ENCODE results near the gene TMEM26. TPM values are rescaled to one million over a fixed set of nuclear protein-coding genes. Genes with fewer than 3 reads are reported as not detected.
"Not testable (repeated sequence)": the region's sequence is repeated elsewhere in the genome, so short reads cannot be mapped to it uniquely, and the experiment has no call there.

The TMEM26 gene
- polyA plus RNA-seq, 1 experiment, result 1.3 TPM

DNA sequence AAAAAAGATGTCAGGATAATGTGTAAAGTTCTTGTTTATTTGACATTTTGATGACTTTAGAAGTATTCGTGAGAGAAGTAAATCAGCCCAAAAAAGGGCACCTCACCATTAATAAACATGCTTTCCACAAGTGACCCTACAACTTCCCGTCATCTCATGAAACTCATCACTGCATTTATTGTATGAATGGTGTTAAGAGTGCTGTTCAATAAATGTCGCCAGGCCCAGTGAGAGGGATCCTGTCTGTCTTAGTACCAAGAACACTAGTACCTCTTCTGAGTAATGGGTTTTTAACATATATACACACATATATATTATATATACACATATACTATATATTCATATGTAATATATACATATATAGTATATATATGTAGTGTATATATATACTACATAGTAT, 61.9 kb downstream of the TMEM26 start:
- no peak for DNase-seq (ENCODE audit: low read depth)
- Histone ChIP-seq H3K4me3 (ENCODE audit: low read depth, low read length) (no peak overlapping the region), H3K36me3 (ENCODE audit: control insufficient read depth, insufficient read depth, low read length) (no peaks in the 10 kb centered on the region), H3K27me3 (ENCODE audit: control insufficient read depth, insufficient read depth, low read length) (no peaks in the 10 kb centered on the region)
- CTCF ChIA-PET, result no interaction called here
- POLR2A ChIA-PET, result no interaction called here
- TF ChIP-seq, protein P1, sequence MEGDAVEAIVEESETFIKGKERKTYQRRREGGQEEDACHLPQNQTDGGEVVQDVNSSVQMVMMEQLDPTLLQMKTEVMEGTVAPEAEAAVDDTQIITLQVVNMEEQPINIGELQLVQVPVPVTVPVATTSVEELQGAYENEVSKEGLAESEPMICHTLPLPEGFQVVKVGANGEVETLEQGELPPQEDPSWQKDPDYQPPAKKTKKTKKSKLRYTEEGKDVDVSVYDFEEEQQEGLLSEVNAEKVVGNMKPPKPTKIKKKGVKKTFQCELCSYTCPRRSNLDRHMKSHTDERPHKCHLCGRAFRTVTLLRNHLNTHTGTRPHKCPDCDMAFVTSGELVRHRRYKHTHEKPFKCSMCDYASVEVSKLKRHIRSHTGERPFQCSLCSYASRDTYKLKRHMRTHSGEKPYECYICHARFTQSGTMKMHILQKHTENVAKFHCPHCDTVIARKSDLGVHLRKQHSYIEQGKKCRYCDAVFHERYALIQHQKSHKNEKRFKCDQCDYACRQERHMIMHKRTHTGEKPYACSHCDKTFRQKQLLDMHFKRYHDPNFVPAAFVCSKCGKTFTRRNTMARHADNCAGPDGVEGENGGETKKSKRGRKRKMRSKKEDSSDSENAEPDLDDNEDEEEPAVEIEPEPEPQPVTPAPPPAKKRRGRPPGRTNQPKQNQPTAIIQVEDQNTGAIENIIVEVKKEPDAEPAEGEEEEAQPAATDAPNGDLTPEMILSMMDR (IDR thresholded peaks at IDR 0.05; ENCODE audit: insufficient read depth, low read depth, low read length), result no peak

DNA sequence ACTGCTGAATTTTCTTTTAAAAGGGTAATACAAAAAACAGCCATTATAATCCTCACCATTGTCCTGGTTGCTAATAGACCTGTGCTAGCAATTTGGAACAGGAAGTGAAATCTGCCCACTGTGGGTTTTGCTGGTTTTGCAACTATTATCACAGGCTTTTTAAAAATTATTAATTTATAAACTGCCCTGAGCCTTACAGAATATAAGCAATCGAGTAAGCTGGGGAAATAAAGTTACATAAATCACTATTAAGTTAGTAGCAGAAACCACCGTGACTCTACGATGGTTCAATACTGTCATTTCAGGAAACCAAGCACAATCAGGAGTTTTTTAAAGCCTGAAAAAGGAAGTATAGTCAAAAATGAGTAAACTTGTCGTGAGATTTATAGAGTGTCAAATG, 62.3 kb downstream of the TMEM26 start:
- Histone ChIP-seq H3K36me3 (ENCODE audit: control insufficient read depth, insufficient read depth, low read length) (no peaks in the 10 kb centered on the region), H3K4me3 (ENCODE audit: low read depth, low read length) (no peak overlapping the region), H3K27me3 (ENCODE audit: control insufficient read depth, insufficient read depth, low read length) (no peaks in the 10 kb centered on the region)
- DNase-seq (ENCODE audit: low read depth), result no peak
- TF ChIP-seq, protein P1 (IDR thresholded peaks at IDR 0.05; ENCODE audit: insufficient read depth, low read depth, low read length), result no peak
- ChIA-PET CTCF (no interaction called here), POLR2A (no interaction called here)

DNA sequence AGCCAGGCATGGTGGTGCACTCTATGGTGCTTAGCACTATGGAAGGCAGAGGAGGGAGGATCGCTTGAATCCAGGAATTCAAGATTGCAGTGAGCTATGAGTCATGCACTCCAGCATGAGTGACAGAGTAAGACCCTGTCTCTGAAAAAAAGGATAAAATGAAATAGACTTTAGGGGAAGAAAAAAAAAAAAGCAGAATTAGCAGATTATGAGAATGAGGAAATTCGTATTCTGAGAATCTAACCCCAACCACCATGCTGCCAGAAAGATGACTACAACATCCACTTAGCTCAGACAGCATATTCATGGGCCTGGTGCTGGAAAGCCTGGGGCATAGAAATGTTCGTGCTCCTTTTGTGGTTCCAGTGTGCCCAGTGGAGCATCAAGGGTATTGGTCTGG, 63.3 kb downstream of the TMEM26 start:
- Histone ChIP-seq H3K27me3 (ENCODE audit: control insufficient read depth, insufficient read depth, low read length) (no peaks in the 10 kb centered on the region), H3K4me3 (ENCODE audit: low read depth, low read length) (no peak overlapping the region), H3K36me3 (ENCODE audit: control insufficient read depth, insufficient read depth, low read length) (no peaks in the 10 kb centered on the region)
- POLR2A ChIA-PET, result no interaction called here
- DNase-seq (ENCODE audit: low read depth), result no peak
- CTCF ChIA-PET, result no interaction called here
- TF ChIP-seq, protein P1 (IDR thresholded peaks at IDR 0.05; ENCODE audit: insufficient read depth, low read depth, low read length), result no peak

DNA sequence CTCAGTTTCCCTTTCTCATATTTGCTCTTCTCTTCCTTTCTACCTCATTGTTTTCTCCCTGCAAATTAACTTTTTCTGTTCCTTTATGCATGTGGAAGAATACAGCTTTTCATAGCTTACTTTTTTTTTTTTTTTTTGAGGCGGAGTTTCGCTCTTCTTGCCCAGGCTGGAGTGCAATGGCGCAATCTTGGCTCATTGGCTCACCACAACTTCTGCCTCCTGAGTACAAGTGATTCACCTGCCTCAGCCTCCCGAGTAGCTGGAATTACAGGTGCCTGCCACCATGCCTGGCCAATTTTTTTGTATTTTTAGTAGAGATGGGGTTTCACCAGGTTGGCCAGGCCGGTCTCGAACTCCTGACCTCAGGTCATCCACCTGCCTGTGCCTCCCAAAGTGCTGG, 64.2 kb downstream of the TMEM26 start:
- POLR2A ChIA-PET; H3K4me3 ChIP-seq (ENCODE audit: low read depth, low read length); DNase-seq (ENCODE audit: low read depth); H3K27me3 ChIP-seq (ENCODE audit: control insufficient read depth, insufficient read depth, low read length); H3K36me3 ChIP-seq (ENCODE audit: control insufficient read depth, insufficient read depth, low read length); CTCF ChIA-PET: not testable (repeated sequence)

DNA sequence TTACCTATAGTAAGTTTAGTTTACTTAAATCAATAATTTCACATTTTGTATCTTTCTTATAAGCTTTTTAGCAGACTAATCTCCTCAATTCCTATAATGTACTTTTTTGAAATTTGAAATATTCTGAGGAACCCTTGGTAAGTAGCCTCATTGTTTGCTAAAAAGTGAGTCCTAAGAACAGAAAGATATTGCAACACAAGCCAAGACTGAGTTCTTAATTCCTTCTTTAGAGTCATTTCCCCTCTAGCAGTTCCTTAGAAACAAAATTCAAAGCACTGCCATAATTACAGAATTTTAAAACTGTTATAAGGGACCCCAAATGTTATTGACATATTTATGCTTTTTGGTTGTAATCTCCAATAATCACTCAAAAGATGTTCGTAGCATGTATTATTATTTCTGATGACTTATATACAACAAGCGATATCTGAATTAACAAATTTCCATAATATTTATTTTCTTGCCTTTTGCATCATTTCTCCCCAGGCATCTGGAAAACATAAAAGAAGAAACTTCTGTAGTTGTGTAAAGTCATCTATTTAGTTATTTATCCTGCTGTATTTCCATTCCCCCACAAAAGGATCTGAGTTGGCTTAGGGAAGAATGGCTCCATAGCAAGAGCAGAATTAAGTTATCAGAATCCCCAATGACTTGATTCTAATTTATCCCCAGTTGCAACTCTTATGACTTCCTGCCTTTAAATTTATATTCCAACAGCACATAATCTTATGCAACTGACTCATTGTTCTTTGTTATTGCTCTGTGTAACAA, 67.8 kb downstream of the TMEM26 start:
- no peak overlapping the region for H3K4me3 ChIP-seq (ENCODE audit: low read depth, low read length)
- POLR2A ChIA-PET, result no interaction called here
- H3K36me3 ChIP-seq (ENCODE audit: control insufficient read depth, insufficient read depth, low read length), result no peaks in the 10 kb centered on the region
- CTCF ChIA-PET, result no interaction called here
- DNase-seq (ENCODE audit: low read depth), result no peak
- TF ChIP-seq, protein P1 (IDR thresholded peaks at IDR 0.05; ENCODE audit: insufficient read depth, low read depth, low read length), result no peak
- H3K27me3 ChIP-seq (ENCODE audit: control insufficient read depth, insufficient read depth, low read length), result no peaks in the 10 kb centered on the region

DNA sequence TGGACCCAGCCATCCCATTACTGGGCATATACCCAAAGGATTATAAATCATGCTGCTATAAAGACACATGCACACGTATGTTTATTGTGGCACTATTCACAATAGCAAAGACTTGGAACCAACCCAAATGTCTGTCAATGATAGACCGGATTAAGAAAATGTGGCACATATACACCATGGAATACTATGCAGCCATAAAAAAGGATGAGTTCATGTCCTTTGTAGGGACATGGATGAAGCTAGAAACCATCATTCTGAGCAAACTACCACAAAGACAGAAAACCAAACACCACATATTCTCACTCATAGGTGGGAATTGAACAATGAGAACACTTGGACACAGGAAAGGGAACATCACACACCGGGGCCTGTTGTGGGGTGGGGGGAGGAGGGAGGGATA, 72.0 kb downstream of the TMEM26 start:
- DNase-seq (ENCODE audit: low read depth); H3K4me3 ChIP-seq (ENCODE audit: low read depth, low read length); H3K36me3 ChIP-seq (ENCODE audit: control insufficient read depth, insufficient read depth, low read length); H3K27me3 ChIP-seq (ENCODE audit: control insufficient read depth, insufficient read depth, low read length); POLR2A ChIA-PET; CTCF ChIA-PET: not testable (repeated sequence)
